Stimulated activated CD4-positive, alpha-beta T cell treated with anti-CD3 and anti-CD28 coated beads, Interleukin-12 subunit alpha, Interleukin-12 subunit beta, amount 100 ng/mL, for 4 hours (primary cell): ENCODE results near the gene MCRIP1.
A peak's percentile ranks its signal among the peaks of the same experiment; 100 is the strongest.
"Not testable (repeated sequence)": the region's sequence is repeated elsewhere in the genome, so short reads cannot be mapped to it uniquely, and the experiment has no call there.

Experiments
- DNase-seq: peaks from one replicate; pipeline ENCODE4 v3.0.0-alpha.2; 2020

Gene MCRIP1

GRCh38 chr17:81840826-81841778 is 8.0 kb upstream of the MCRIP1 start:
- DNase-seq: no peak

- not testable (repeated sequence) for DNase-seq
These were observed 7.0 kb upstream of the MCRIP1 start for GRCh38 chr17:81840059-81840458.

GRCh38 chr17:81839301-81839700 is 6.2 kb upstream of the MCRIP1 start:
- no peak for DNase-seq

- no peak for DNase-seq
These were observed 5.7 kb upstream of the MCRIP1 start for GRCh38 chr17:81838753-81839255.

GRCh38 chr17:81837641-81838040 is 4.5 kb upstream of the MCRIP1 start:
- no peak for DNase-seq

GRCh38 chr17:81834831-81835267 is 1.8 kb upstream of the MCRIP1 start, which contains the start of gene PPP1R27:
TSS of gene PPP1R27 (minus strand) at chr17:81835050. CDS start at chr17:81834953, 97 bp downstream.
- DNase-seq: no peak

DNA sequence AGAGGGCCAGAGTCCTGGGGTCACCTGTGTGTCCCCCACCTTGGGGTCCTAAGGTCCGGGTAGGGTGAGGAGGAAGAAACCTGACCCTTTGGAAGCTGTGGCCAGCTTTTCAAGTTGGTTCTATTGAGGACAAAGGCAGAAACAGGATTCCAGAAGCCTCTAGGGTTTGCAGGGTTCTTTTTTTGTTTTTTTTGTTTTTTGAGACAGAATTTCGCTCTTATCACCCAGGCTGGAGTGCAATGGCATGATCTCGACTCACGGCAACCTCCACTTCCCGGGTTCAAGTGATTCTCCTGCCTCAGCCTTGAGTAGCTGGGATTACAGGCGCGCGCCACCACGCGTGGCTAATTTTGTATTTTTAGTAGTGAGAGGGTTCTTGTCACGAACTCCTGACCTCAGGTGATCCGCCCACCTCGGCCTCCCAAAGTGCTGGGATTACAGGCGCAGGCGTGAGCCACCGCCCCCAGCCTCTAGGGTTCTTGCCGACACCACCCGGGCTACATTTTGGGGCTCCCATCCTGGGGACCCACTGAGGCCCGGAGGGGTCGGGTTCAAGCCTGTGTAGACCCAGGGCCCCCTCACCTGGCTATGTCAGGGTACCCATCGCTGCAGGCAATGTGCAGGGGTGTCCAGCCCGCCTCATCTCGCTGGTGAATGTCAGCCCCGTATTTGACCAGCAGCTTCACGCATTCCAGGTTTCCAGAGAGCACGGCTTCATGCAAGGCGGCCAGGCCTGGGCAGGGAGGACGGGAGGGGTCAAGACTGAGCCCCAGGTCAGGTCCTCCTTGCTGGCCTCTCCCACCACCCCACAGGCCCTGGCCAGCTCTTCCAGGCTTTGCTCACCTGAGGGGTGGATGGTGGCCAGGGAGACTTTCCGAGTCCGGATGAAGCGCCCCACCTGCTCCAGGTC is 1.1 kb upstream of the MCRIP1 start:
- DNase-seq: no peak

DNA sequence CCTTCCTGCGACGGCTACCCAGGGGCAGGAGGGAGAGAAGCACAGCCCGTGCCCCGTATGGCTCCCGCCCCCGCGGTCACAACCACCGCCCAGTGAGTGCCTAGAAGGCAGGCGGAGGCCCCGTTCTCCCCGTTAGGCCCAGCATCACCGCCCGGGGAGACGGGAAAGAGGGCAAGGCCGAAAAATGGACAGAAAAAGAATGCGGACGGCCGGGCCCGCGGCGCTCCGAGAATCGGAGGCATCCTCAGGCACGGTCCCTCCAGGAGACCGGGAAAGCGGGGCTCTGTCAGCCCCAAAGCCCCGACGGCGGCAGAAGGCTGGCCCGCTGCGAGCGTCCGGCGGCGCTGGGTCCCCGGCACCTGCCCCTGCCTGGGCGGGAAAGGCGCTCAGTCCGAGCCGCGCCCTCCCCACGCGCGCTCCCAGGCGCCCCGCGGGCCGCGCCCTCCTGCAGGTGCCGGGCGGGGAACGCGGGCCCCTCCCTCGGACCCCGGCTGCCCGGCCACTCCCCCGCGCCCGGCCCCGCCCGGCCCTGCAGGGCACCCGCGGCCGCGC is 407 bp downstream of the MCRIP1 start:
- peak; percentile 44 for DNase-seq

DNA sequence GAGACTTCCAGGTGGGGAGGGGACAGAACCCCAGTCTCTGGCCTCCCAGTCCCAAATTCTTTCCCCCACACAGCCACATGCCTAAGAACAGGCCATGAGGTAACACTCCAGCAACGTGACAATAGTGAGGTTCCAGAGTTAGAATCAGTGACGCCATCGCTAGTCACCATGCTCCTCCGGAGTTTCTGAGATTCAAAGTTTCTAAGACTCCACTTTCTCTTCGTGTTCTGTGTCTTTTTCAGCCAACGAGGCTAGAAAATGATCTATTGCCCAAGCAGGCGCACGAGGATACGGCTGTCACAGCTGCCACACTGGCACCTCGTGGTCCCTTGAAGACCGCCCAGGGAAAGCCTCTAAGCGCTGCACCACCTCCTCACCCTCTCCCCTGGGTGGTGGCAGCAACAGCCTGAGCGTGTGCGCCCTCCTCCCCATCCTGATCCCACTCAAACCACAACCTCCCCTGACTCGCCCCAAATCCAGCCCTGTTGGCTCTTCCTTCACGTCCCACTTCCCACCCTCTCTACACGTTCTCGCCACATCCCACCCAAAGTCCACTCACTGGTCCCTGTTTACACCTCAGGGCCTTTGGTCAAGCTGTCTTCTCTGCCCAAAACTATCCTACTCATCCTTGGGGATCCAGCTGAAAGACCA is 1.0 kb downstream of the MCRIP1 start:
- peak; percentile 36 for DNase-seq

DNA sequence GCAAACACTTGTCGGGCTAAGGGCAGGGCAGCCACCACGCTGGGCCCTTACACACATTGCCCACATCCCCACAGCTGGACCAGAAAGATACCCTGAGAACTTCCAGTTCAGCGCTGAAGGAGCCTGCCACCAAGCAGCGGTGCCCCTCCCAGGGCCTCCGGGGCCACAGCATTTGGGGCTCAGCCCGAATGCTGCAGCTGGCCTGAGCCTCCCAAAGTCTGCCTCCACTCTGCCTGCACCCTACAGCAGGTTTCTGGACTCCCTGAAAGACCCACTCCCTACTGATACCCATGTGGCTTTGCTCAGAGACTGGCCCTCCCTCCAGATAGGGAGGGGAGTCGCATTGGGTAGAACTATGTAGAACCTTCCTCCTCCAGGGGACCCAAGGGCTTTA is 1.5 kb downstream of the MCRIP1 start:
- DNase-seq: no peak

GRCh38 chr17:81829858-81830257 is 3.2 kb downstream of the MCRIP1 start:
- DNase-seq: no peak

DNA sequence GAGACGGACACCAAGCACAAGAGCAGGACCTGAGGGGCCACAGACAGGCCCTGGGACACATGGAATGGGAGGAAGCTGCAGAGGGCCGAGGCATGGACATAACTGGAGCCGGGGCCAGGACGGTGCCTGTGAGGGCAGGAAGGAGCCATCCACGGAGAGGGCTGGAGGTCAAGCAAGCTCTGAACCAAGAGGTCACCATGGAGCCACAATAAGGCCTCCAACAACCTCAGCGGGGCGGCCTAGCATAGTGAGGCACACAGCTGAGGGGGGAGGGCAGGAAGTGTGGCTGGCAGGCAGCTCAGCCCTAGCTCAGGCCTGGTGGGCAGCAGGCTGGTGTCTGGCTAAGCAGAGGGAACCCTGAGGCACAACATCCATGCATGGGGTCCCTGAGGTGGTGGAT is 4.4 kb downstream of the MCRIP1 start:
- no peak for DNase-seq

DNA sequence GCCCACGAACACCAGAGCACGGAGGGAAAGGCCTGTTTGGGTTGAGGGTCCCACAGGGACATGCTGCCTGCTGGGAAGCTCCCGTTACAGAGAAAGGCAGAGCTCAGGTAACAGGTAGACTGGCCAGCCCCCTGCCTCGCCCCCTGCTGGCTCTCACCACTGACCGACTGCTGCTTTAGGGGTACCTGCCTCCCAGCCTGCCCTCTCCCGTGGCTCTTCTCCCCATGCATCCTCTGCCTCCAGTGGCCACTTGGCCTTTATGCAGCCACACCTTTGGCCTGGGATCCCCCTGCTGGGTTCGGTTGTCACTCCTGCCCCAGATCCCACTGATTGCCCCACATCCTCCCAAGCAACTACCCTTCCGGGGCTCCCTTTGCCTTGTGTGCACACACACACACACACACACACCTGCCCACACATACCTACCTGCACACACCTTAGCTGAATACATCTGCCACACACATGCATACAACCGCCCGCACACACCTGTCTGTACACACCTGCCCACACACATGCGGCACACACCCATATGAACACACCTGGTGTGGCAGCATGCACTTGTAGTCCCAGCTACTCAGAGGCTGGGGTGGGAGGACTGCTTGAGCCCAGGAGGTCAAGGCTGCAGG is 7.1 kb downstream of the MCRIP1 start:
- DNase-seq: no peak

- DNase-seq: no peak
These were observed 8.5 kb downstream of the MCRIP1 start for GRCh38 chr17:81824595-81824994.

DNA sequence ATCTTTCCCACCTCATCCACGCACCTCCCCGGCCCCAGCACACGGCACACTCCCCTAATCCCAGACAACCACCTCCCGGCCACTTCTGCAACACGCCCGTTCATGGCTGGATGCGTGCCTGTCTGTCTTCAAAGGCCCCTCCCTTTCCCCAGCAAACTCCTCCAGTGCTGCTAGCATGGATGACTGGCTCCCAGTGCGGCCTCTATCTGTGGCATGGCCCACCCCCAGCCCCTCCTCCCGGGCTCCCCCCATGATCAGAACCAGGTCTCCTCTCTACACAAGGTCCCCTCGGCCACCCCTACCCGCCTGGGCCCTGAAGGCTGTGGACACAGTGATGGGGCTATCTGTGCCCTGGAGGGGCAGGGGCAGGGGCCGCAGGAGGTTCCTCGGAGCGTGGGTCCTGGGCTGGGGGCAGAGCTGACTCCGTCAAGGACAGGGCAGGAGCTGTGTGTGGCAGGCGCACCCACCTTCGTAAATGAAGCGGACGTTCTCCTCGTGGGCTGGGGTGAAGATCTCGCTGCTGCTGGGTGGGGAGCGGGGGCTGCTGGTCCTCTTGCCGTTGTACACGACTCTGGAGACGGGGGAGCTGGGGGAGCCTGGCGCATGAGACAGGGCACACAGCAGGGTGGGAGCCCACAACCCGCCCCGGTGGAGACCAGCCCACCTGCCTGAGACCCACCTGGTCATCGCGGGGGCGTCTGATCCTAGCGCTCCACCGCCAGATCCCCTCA is 9.1 kb downstream of the MCRIP1 start:
- no peak for DNase-seq

DNA sequence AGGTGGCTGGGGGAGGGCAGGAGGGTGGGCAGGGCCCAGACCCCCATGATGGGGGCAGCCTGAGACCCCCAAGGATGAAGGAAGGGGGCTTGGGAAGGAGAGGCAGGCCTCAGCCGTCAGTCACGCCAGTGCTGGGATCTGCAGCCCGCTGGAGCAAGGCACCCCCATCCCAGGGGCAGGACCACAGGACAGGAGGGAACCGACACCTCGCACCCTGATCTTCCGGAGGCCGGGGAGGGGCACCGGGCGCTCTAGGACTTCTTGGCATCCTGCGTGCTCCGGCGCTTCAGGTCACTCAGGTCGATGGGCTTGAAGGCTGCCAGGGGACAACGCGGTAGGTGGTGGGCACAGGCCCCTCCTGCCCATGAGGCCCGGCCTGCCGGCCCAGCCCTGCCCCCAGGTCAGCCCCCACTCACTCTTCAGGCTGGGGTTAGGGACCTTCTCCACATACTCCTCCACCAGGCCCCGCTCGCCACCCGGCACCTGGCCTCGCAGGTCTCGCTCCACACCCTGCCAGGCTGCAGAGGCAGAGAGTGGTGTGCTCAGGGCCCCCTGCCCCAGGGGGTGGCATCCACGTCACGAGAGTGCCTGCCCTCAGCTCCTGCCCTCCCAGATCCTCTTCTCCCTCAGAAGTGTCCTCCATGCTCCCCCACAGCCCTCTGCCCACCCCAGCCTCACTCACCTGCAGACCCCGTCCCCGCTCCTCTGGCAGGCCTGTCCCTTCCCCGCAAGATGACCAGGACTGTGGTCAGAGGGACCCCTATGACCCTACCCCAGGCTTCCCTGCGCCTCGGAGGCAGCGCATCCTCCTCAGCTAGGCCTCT is 9.9 kb downstream of the MCRIP1 start:
- no peak for DNase-seq

DNA sequence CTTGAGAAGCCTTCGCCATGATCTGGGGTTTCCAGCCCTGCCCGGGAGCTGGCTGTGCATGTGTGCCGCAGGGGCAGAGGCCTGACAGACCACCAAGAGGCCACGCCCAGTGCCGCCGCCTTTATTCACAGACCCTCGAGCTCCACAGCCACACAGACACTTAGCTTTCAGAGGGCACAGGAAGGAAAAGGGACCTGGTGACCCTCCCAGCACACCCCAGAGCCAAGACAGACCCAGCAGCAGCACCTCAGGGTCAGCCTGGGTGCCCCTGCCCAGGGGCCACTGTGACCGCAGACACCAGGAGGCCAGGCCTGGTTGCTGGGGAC is 10.8 kb downstream of the MCRIP1 start:
- DNase-seq: no peak

GRCh38 chr17:81821603-81822311 is 11.3 kb downstream of the MCRIP1 start:
- DNase-seq: no peak

GRCh38 chr17:81821147-81821546 is 11.9 kb downstream of the MCRIP1 start:
- DNase-seq: no peak

- no peak for DNase-seq
These were observed 13.4 kb downstream of the MCRIP1 start for GRCh38 chr17:81819708-81820107.
